AG09319 (cell line): Measurements from ENCODE around the gene UPK3A.
"Not testable (repeated sequence)": the region's sequence is repeated elsewhere in the genome, so short reads cannot be mapped to it uniquely, and the experiment has no call there.

Source experiments
- DNase-seq: peaks from one replicate; pipeline ENCODE4 v3.0.0-alpha.2; 2010; ENCODE audit warnings: low read depth; ENCODE audit errors: extremely low read depth
- TF ChIP-seq, protein P1 (sequence below): IDR thresholded peaks from 2 replicates; pipeline ENCODE4 v1.5.1; 2011; ENCODE audit warnings: low read depth, mild to moderate bottlenecking, inconsistent platforms, low read length, moderate library complexity

UPK3A gene

DNA sequence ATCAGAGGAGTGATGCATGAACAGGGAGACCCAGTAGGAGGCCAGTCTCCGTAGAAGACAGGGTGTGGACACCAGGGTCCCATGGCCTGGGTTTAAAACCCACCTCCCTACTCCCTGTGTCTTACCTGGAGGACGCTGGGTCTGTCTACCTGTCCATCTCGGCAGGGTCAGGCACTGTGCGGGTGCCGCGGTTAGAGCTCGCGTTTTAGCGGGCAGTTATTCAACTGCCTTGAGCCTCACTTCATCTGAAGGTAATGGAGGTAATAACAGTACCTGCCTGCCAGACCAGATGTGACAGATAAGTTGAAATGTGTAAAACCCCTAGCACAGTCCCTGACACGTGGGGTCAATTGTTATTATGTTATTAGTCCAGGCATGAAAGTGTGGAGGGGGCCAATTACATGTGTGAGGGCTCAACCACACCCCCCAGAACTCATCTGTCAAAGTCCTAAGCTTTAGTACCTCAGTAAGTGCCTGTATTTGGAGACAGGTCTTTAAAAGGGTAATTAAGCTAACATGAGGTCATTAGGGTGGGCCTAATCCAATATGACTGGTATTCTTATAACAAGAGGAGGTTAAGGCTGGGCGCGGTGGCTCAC, 8.1 kb upstream of the UPK3A start:
- TF ChIP-seq, protein P1, sequence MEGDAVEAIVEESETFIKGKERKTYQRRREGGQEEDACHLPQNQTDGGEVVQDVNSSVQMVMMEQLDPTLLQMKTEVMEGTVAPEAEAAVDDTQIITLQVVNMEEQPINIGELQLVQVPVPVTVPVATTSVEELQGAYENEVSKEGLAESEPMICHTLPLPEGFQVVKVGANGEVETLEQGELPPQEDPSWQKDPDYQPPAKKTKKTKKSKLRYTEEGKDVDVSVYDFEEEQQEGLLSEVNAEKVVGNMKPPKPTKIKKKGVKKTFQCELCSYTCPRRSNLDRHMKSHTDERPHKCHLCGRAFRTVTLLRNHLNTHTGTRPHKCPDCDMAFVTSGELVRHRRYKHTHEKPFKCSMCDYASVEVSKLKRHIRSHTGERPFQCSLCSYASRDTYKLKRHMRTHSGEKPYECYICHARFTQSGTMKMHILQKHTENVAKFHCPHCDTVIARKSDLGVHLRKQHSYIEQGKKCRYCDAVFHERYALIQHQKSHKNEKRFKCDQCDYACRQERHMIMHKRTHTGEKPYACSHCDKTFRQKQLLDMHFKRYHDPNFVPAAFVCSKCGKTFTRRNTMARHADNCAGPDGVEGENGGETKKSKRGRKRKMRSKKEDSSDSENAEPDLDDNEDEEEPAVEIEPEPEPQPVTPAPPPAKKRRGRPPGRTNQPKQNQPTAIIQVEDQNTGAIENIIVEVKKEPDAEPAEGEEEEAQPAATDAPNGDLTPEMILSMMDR: no peak
- DNase-seq: no peak

DNA sequence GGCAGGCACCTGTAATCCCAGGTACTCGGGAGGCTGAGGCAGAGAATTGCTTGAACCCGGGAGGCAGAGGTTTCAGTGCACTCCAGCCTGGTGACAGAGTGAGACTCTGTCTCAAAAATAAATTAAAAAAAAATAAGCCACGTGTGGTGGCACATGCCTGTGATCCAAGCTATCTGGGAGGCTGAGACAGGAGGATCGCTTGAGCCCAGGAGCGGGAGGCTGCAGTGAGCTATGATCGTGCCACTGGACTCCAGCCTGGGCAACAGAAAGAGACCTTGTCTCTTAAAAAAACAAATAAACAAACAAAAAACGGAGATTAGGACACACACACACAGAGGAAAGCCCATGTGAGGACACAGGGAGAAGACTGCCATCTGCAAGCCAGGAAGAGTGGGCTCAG, 7.0 kb upstream of the UPK3A start:
- not testable (repeated sequence) for DNase-seq

DNA sequence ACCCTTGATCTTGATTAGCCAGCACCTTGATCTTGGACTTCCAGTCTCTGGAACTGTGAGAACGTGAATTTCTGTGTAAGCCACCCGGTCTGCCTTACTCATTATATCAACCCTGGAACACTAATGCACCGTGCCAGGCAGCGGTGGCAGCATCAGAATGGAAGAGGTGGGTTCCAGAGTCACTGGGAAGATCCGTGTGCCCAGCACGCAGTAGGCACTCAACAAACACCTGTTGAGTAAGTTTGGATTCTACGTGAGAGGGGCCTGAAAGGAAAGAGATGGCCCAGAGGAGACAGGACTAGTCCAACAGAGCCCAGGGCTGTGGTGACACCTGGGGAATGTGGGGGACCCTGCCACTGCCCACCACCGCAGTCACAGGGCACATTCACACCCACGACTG, 6.6 kb upstream of the UPK3A start:
- TF ChIP-seq, protein P1: no peak
- no peak for DNase-seq

DNA sequence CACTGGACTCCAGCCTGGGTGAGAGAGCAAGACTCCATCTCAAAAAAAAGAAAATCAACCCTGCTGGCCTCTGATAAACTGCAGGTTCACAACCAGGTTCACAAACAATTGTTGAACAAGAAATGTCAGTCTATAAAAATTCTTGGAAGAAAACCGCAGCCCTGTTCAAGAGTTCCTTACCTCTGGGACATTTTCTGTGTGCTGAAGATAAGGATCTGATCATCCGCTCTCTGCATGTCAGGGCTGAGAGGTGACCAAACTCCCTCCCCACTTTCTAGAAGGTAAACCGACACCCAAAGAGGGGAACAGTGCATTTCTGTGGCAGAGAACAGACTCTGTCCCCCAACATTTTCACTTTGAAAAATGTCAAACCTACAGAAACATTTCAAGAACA, 4.2 kb upstream of the UPK3A start:
- TF ChIP-seq, protein P1: no peak
- DNase-seq: no peak

DNA sequence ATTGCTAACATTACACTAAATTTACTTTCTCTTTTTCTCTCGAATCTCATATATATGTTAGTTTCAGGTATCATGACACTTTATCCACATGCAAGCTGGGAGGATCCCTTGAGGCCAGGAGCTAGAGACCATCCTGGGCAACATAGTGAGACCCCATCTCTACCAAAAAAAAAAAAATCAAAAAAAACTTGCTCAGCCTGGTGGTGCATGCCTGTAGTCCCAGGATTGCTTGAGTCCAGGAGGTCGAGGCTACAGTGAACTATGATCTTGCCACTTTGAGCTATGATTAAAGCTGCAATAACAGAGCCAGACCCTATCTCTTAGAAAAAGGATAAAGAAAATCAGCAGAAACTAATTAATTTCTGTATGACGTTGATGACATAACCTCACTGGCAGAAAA, 3.7 kb upstream of the UPK3A start:
- no peak for DNase-seq
- TF ChIP-seq, protein P1: no peak

DNA sequence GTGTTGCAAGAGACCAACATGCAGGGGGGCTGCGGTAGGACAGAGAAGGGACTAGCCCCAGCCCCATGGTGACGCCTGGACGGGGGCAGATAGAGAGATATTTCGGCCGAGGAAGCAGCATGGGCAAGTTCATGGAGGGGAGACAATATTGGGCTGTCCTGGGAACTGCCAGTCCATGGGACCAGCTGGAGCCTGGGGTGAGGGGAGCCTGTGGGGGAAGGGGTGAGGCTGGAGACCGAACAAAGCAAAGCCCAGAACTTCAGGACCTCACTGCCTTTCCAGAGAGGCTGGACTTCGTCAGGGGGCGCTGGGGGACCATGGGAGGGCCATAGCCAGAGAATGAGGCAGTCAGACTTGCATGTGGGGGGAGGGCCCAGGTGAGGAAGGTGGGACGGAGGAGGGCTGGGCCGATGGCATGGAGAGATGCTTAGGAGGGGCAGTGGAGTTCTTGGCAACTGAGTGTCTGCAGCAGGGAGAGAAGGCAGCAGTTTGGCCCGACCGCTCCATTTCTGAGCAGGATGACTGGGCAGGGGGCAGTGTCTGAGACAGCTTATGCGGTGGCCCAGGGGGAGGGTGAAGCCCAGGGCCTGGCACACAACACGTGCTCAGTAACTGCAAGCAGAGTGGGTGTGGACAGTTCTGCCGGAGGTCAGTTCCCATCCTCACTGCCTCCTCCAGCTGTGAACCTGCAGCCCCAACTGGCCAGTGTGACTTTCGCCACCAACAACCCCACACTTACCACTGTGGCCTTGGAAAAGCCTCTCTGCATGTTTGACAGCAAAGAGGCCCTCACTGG, 712 bp downstream of the UPK3A start:
- no peak for DNase-seq
- TF ChIP-seq, protein P1: no peak

DNA sequence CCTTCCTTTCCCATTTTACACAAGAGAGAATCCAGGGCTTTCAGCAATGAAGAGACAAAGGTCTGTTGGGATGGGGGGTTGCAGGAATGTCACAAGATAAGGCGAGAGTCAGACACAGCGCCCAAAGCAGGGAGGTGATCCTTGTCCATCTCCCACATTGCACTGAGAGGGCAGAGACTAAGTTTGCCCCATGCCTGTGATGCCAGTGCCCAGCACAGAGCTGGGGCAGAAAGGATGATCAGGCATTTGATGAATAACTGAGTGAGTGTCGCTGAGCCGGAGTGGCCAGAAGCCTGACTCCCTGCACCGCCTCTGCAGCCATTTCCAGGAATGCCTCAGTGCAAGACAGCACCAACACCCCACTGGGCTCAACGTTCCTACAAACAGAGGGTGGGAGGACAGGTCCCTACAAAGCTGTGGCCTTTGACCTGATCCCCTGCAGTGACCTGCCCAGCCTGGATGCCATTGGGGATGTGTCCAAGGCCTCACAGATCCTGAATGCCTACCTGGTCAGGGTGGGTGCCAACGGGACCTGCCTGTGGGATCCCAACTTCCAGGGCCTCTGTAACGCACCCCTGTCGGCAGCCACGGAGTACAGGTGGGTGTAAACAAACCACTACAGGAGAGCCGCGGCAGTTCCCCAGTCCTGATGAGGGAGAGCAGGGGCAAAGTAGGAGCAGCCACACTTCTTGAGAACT, 2.3 kb downstream of the UPK3A start:
- DNase-seq: no peak
- TF ChIP-seq, protein P1: no peak
